ENCODE data around the gene COG6. TPM values are rescaled to one million over a fixed set of nuclear protein-coding genes. Genes with fewer than 3 reads are reported as not detected.
A peak's percentile ranks its signal among the peaks of the same experiment; 100 is the strongest.

Gene COG6
- total and polyA plus RNA-seq, 2 of the 13 experiments (the other 11 are each of a cell fraction or from before 2014, with no cell fraction given), result 23.5 to 26.1 TPM

DNA sequence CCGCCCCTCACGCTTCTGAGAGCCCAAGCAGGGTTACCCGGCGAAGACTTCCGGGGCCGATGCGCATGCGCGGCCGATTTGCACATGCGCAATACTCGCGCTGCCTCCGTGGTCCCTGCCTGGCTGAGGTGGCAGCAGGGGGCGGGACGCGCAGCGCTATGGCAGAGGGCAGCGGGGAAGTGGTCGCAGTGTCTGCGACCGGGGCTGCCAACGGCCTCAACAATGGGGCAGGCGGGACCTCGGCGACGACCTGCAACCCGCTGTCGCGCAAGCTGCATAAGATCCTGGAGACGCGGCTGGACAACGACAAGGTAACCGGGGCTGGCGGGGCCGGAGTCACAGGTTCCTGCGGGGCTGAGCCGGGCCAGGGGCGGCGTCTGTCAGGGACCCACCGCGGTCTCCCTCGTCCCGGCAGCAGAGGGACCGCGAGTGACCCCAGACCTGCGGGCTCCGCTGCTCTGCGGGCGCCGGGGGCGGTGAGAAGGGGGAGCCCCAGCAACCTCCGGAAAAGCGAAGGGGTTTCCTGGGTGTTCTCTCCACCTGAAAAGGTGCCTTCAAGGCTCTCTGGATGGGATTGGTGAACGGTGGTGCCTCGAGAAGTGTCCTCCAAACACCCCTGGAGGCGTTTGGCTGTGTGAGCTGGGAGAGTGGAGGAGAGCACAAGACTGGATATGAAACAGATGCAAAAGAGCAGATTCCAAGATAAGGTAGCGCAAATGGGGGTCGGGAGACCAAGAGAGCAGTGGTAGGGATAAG lies at the start of gene COG6 (continued):
- no peak for TF ChIP-seq ARNT (IDR thresholded peaks at IDR 0.05)
- peak; percentile 34; the same call in 1 of the 2 replicates for TF ChIP-seq FOSL2 (CRISPR knock-in tag; IDR thresholded peaks at IDR 0.05)
- peak; percentile 46; the same call in 1 of the 2 replicates for TF ChIP-seq ETV5 (CRISPR knock-in tag; IDR thresholded peaks at IDR 0.05; ENCODE audit: borderline replicate concordance)
- TF ChIP-seq, protein P1, sequence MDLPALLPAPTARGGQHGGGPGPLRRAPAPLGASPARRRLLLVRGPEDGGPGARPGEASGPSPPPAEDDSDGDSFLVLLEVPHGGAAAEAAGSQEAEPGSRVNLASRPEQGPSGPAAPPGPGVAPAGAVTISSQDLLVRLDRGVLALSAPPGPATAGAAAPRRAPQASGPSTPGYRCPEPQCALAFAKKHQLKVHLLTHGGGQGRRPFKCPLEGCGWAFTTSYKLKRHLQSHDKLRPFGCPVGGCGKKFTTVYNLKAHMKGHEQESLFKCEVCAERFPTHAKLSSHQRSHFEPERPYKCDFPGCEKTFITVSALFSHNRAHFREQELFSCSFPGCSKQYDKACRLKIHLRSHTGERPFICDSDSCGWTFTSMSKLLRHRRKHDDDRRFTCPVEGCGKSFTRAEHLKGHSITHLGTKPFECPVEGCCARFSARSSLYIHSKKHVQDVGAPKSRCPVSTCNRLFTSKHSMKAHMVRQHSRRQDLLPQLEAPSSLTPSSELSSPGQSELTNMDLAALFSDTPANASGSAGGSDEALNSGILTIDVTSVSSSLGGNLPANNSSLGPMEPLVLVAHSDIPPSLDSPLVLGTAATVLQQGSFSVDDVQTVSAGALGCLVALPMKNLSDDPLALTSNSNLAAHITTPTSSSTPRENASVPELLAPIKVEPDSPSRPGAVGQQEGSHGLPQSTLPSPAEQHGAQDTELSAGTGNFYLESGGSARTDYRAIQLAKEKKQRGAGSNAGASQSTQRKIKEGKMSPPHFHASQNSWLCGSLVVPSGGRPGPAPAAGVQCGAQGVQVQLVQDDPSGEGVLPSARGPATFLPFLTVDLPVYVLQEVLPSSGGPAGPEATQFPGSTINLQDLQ (CRISPR knock-in tag; IDR thresholded peaks at IDR 0.05), result no peak
- peak; percentile 85 for TF ChIP-seq GATAD1 (CRISPR knock-in tag; IDR thresholded peaks at IDR 0.05)
- TF ChIP-seq THYN1 (CRISPR knock-in tag; IDR thresholded peaks at IDR 0.05; ENCODE audit: borderline replicate concordance, low read depth), result no peak
- TF ChIP-seq ZNF879 (CRISPR knock-in tag; IDR thresholded peaks at IDR 0.05), result no peak
- TF ChIP-seq SKI (IDR thresholded peaks at IDR 0.05; ENCODE audit: partially characterized antibody), result no peak
- 0 out of 2 replicates have a peak, but pooled peaks have one; percentile 64 for TF ChIP-seq ZNF333 (CRISPR knock-in tag; IDR thresholded peaks at IDR 0.05; ENCODE audit: borderline replicate concordance)
- TF ChIP-seq, protein P2, sequence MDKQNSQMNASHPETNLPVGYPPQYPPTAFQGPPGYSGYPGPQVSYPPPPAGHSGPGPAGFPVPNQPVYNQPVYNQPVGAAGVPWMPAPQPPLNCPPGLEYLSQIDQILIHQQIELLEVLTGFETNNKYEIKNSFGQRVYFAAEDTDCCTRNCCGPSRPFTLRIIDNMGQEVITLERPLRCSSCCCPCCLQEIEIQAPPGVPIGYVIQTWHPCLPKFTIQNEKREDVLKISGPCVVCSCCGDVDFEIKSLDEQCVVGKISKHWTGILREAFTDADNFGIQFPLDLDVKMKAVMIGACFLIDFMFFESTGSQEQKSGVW (CRISPR knock-in tag; IDR thresholded peaks at IDR 0.05; ENCODE audit: borderline replicate concordance), result no peak
- TF ChIP-seq ZNF225 (CRISPR knock-in tag; IDR thresholded peaks at IDR 0.05), result peak; percentile 67; the same call in 1 of the 2 replicates
- 0 out of 2 replicates have a peak, but pooled peaks have one; percentile 16 for TF ChIP-seq FOXA3 (CRISPR knock-in tag; IDR thresholded peaks at IDR 0.05)
- TF ChIP-seq, protein P3, sequence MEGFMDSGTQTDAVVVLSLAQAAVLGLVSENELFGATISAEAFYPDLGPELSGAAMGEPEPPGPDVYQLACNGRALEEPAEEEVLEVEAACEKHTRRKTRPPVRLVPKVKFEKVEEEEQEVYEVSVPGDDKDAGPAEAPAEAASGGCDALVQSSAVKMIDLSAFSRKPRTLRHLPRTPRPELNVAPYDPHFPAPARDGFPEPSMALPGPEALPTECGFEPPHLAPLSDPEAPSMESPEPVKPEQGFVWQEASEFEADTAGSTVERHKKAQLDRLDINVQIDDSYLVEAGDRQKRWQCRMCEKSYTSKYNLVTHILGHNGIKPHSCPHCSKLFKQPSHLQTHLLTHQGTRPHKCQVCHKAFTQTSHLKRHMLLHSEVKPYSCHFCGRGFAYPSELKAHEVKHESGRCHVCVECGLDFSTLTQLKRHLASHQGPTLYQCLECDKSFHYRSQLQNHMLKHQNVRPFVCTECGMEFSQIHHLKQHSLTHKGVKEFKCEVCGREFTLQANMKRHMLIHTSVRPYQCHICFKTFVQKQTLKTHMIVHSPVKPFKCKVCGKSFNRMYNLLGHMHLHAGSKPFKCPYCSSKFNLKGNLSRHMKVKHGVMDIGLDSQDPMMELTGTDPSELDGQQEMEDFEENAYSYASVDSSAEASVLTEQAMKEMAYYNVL (CRISPR knock-in tag; IDR thresholded peaks at IDR 0.05; ENCODE audit: borderline replicate concordance), result 0 out of 2 replicates have a peak, but pooled peaks have one; percentile 64
- TF ChIP-seq RNF2 (conservative IDR thresholded peaks at IDR 0.05; ENCODE audit: low read depth), result no peak
- TF ChIP-seq ZNF331 (CRISPR knock-in tag; IDR thresholded peaks at IDR 0.05), result peak; percentile 40; the same call in 1 of the 2 replicates
- TF ChIP-seq, protein P4, sequence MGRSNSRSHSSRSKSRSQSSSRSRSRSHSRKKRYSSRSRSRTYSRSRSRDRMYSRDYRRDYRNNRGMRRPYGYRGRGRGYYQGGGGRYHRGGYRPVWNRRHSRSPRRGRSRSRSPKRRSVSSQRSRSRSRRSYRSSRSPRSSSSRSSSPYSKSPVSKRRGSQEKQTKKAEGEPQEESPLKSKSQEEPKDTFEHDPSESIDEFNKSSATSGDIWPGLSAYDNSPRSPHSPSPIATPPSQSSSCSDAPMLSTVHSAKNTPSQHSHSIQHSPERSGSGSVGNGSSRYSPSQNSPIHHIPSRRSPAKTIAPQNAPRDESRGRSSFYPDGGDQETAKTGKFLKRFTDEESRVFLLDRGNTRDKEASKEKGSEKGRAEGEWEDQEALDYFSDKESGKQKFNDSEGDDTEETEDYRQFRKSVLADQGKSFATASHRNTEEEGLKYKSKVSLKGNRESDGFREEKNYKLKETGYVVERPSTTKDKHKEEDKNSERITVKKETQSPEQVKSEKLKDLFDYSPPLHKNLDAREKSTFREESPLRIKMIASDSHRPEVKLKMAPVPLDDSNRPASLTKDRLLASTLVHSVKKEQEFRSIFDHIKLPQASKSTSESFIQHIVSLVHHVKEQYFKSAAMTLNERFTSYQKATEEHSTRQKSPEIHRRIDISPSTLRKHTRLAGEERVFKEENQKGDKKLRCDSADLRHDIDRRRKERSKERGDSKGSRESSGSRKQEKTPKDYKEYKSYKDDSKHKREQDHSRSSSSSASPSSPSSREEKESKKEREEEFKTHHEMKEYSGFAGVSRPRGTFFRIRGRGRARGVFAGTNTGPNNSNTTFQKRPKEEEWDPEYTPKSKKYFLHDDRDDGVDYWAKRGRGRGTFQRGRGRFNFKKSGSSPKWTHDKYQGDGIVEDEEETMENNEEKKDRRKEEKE (IDR thresholded peaks at IDR 0.05), result no peak
- TF ChIP-seq ZNF607 (CRISPR knock-in tag; IDR thresholded peaks at IDR 0.05; ENCODE audit: borderline replicate concordance), result 0 out of 2 replicates have a peak, but pooled peaks have one; percentile 49
- TF ChIP-seq ZNF615 (CRISPR knock-in tag; IDR thresholded peaks at IDR 0.05; ENCODE audit: borderline replicate concordance), result no peak

Measured in HepG2 (cell line).